ENCODE results near the gene C4orf51. TPM values are rescaled to one million over a fixed set of nuclear protein-coding genes. Genes with fewer than 3 reads are reported as not detected.
"Not testable (repeated sequence)": the region's sequence is repeated elsewhere in the genome, so short reads cannot be mapped to it uniquely, and the experiment has no call there.

The C4orf51 gene
- not detected for polyA plus RNA-seq (ENCODE audit: insufficient read length in 3 of 3)

DNA sequence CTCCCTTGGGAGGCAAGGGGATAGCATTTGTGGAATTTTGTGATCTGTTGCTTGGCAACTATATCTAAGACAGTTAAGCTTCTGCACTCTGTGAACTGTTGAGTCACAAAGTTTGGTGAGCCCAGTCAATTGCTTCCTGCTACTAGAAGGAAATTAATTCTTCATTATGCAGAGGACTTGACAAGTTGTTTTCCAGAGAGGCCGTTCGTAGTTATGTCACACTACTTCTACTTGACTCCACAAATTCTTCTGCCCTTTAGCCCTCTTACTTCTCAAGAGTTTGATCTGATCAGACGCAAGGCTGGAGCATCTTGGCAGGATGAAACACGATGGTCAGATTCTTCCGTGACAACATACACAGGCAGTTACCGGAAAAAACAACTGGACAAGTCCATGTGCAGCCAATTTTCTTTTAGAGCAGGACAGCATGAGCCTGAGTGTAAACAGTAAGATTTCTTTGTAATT, at the start of gene C4orf51:
C4orf51 (plus strand) TSS at position 156 of the 465 bp plus-strand sequence; CDS start at position 214, 58 bp downstream.
- peak; percentile 13 to 36 (median 21) for DNase-seq (ENCODE audit: low read depth in 3 of 3, low spot score in 2 of 3)

DNA sequence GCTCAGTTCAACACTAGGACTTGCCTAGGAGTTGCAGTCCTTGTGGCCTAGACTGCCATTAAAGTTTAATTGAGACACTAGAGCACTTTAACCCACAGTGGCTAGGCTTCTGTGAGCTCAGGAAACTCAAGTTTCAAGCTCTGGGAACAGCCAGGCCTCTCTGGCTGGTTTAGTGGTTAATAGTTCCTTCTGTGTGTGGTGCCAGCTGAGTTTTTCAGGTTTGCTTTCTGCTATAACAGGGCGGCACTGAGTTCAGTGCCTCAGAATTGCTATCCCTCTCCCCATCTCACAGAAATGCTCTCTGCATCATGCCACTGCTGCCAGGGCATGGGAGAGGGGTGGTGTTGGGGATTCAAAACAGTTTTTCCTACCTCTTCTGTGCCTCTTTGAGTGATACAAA, 44.8 kb upstream of the C4orf51 start:
- no peak for DNase-seq (ENCODE audit: low read depth in 3 of 3, low spot score in 2 of 3)

DNA sequence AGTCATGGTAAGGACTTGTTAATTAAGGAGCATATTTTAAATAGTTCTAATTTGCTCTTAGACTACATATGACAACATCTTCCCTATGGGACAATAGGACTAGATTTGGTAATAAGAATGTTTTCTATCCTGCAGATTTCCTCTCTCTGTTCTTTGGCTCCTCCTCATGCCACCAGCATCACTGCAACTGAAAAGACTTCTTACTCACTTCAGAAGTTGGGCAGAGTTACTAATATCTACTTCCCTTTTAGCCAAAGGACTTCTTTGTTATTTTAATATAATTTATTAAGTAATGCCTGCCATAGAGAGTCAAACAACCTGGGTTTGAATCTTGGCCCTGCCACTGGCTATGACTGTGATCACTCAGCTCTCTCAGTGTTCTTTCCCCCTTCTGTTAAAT, 44.3 kb upstream of the C4orf51 start:
- no peak for DNase-seq (ENCODE audit: low read depth in 3 of 3, low spot score in 2 of 3)

DNA sequence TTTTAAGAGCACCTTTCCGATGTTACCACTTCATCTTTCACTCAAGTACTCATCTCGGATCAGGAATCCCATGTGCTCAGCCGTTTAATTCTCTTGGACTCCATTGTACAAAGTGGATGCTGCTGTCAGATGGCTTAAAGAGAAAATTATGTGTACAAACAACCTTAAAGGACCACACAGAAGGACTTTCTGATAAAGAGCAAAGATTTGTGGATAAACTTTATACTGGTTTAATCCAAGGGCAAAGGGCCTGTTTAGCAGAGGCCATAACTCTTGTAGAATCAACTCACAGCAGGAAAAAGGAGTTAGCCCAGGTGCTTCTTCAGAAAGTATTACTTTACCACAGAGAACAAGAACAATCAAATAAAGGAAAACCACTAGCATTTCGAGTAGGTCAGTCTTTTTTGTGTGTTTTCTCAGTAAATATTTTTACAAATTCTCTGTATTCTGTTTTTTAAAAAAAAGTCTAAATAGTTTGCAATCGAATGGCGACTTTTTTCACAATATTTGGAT, 40.7 kb upstream of the C4orf51 start:
- DNase-seq (ENCODE audit: low read depth in 3 of 3, low spot score in 2 of 3): no peak

DNA sequence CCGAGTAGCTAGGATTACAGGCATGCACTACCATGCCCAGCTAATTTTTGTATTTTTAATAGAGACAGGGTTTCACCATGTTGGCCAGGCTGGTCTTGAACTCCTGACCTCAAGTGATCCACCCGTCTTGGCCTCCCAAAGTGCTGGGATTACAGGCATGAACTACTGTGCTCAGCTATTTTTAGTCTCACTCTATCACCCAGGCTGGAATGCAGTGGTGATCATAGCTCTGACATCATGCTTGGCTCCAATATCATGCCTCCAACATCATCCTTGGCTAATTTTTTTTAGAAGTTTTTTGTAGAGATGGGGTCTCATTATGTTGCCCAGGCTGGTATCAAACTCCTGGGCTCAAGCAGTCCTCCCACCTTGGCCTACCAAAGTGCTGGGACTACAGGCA, 39.7 kb upstream of the C4orf51 start:
- not testable (repeated sequence) for DNase-seq (ENCODE audit: low read depth in 3 of 3, low spot score in 2 of 3)

DNA sequence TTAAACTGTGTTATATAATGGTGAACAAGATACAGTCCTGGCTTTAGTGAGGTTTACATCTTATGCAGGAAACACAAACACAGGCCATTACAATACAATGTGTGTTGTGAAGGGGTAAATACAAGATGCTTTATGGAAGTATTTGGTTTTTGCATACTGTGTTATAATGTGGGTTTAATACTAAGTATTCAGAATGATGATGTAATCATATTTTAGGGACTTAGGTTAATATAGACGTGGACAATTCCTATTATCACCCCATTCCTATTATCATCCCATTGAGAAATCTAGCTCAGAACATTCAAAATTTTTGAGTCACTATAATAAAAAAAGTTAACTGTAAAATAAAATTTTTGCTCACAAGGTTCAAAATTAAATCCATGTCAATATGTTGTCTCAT, 36.7 kb upstream of the C4orf51 start:
- no peak for DNase-seq (ENCODE audit: low read depth in 3 of 3, low spot score in 2 of 3)

DNA sequence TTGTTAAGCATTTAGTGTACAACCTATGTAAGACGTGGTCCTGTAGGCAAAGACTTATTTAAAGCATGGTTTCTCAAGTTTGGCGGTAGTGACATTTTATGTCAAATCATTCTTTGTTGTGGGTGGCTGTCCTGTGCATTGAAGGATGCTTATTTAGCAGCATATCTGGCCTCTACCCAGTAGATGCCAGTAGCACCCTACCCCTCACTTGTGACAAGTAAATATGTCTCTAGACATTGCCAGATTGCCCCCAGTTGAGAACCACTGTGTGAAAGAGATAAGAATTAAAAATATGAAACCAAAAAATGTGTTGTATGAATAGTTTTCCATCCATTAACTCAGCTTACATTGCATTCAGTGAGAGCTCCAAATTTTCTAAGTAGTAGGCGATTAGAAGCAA, 35.2 kb upstream of the C4orf51 start:
- DNase-seq (ENCODE audit: low read depth in 3 of 3, low spot score in 2 of 3): no peak

DNA sequence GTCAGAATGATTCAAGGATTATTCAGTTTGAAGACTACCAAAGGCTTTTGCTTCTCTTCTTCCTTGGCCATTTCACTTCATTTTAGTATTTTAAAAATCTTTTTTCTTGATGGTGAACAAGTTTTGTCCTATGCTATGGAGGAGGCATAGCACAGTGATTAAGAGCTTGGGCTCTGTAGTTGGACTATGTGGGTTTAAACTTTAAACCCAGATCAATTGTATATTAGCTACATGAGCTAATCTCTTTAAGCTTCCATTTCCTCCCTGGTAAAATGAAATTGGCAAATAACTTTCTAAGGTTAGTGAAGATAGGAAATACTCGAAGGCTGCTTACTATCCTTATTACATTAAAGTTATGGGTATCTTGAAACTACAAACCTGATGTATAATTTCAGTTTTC, 23.8 kb upstream of the C4orf51 start:
- no peak for DNase-seq (ENCODE audit: low read depth in 3 of 3, low spot score in 2 of 3)

DNA sequence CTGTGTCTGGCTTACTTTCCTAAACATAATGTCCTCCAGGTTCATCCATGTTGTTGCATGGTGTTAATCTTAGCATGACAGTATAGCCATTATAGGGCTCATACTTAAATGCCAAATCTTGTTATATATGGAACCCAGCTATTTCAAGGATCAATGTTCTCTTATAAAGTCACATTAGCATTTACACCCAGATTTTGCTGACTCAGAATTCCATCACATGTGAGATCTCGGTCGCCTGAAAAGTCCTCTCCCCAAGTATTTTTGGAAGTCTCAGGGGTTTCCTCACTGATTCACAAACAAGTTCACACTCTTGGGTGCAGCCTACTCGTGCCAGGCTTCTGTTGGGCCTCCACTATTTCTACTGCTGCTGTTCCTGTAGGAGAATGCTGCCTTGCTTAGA, 19.9 kb upstream of the C4orf51 start:
- DNase-seq (ENCODE audit: low read depth in 3 of 3, low spot score in 2 of 3): no peak

DNA sequence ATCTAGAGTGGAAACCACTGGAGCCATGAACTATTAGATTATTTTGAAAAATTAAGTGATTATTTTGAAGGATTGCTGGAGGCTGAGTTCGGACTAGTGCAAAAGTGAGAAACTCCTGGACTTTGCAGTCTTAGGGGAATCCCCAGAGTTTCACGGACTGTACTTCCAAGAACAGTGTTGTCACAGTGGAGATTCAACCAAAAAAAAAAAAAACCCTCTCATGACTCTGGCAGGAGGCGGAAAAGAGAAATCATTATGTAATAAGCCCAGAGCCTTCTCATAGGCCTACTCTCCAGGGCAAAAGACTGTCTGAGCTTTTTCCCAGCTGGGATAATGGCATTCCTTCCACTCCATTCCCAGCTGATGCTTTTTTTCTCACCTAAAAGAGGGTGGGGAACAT, 16.8 kb upstream of the C4orf51 start:
- DNase-seq (ENCODE audit: low read depth in 3 of 3, low spot score in 2 of 3): no peak

DNA sequence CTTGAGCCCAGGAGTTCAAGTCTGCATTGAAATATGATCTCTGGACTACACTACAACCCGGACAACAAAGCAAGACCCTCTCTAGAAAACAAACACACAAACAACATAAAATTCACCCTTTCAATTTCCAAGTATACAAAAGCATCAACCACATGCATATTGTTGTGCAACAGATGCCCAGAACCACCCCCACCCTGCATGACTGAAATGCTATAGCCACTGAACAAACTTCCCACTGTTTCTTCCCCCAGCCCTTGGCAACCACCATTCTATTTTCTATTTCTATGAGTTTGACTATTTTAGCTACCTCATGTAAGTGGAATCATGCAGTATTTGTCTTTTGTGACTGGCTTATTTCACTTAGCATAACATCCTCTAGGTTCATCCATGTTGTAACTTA, 14.2 kb upstream of the C4orf51 start:
- no peak for DNase-seq (ENCODE audit: low read depth in 3 of 3, low spot score in 2 of 3)

DNA sequence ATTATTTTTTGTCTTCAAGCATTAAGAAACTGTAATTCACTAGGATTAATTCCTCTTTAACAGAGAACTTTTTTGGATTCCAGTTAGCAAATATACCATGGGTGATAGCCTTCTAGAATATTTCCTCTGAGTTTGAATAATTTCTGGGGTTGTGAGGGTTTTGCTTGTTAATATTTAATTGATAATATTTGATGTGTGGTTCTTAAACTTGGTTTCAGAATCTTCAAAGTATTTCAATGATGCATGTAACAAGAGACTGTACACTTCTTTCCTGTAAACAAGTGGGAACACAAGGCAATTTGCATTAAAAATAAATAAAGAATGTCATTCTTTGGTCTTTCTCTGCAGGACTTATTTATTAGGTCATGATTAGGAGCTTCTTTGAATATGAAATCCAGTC, 9.5 kb upstream of the C4orf51 start:
- DNase-seq (ENCODE audit: low read depth in 3 of 3, low spot score in 2 of 3): no peak

DNA sequence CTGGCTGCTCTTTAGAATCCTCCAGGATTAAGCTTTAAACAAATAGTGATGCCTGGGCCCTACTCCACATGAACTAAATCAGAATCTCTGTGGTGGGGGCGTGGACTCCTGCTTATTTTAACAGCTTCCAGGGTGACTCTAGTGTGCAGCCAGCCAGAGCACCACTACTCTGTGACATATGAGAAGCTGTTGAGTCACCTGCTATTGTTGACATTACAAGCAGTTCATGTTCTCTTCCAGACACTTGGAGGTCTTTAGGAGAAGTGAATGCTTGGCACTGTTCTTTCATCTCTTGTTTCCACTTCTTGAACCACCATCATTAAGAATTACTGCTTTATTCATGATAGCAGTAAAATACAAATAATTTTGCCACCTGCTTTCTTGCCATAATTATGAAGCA, 426 bp upstream of the C4orf51 start:
- peak; percentile 20 to 60 (median 42) for DNase-seq (ENCODE audit: low read depth in 3 of 3, low spot score in 2 of 3)

DNA sequence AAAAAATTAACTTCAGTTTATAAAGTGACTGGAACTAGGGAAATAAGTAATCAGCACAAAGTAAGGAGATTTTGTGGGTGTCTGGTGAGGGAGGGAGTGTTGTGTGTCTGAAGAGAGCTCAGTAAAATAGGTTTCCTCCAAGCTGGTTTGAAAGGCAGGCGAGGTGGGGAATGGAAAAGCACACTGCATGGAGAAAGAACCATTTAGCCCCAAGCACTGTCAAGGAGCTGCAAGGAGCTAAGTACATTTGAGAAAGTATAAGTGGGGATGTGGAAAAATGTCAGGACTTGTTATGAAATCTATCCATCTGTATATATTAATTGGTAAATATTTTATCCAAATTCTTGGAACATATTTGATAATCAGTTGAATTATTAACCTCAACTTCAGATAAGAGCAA, 956 bp downstream of the C4orf51 start:
- no peak for DNase-seq (ENCODE audit: low read depth in 3 of 3, low spot score in 2 of 3)

DNA sequence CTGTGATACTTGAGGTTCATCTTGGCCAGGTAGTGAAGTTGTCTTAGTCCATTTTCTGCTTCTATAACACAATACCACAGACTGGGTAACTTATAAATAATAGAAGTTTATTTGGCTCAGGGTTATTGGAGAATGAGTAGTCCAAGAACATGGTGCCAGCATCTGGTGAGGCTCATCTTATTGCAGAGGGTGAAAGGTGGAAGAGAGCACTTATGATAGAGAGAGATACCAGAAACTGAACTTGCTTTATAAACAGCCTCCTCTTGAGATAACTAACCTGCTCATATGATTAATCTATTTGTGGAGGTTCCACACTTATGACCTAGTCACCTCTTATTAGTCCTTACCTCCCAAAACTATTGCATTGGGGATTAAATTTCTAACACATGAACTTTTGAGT, 1.6 kb downstream of the C4orf51 start:
- no peak for DNase-seq (ENCODE audit: low read depth in 3 of 3, low spot score in 2 of 3)

DNA sequence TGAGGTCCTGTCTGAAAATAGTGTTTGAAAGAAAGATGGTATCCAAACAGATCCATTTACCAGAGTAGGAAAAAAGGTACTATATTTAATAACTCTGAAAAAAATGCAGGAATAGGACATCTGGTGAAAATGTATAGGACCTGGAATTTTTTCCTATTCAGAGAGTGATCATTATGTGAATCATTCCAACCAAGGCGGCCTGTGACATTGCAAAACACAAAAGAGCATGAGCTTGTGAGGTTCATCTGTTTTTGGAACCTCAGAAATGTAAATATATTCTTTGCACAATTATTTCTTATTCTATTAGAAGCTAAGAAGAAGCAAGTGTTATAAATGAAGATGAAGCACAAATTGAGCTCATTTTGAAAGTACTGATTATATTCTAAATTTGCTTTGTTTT, 2.0 kb downstream of the C4orf51 start:
- DNase-seq (ENCODE audit: low read depth in 3 of 3, low spot score in 2 of 3): no peak

DNA sequence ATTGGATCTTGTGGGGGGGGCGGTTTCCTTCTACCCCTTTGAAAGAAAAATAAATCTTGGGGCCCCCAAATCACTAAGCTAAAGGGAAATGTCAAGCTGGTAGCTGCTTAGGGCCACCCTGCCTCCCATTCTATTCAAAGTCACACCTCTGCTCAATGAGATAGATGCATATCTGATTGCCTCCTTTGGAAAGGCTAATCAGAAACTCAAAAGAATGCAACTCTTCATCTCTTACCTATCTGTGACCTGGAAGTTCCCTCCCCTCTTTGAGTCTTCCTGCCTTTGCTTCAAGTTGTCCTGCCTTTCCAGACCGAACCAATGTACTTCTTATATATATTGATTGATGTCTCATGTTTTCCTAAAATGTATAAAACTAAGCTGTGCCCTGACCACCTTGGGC, 7.0 kb downstream of the C4orf51 start:
- no peak for DNase-seq (ENCODE audit: low read depth in 3 of 3, low spot score in 2 of 3)

DNA sequence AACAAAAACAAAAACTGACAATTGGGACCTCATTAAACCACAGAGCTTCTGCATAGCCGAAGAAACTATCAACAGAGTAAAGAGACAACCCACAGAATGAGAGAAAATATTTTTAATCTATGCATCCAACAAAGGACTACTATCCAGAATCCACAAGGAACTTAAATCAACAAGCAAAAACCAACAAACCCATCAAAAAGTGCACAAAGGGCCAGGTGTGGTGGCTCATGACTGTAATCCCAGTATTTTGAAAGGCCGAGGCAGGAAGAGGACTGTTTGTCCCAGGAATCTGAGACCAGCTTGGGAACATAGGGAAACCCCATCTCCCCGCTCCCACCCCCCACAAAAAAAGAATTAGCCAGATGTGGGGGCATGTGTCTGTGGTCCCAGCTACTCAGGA, 10.7 kb downstream of the C4orf51 start:
- no peak for DNase-seq (ENCODE audit: low read depth in 3 of 3, low spot score in 2 of 3)

DNA sequence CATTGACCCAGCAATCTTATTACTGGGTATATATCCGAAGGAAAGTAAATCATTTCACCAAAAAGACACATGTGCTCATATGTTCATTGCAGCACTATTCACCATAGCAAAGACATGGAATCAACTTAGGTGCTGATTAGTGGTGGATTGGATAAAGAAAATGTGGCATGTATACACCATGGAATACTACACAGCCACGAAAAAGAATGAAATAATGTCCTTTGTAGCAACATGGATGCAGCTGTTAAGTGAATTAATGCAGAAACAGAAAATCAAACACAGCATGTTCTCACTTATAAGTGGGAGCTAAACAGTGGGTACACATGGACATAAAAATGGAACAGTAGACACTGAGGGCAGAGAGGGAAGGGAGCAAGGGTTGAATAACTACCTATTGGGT, 11.5 kb downstream of the C4orf51 start:
- DNase-seq (ENCODE audit: low read depth in 3 of 3, low spot score in 2 of 3): not testable (repeated sequence)

DNA sequence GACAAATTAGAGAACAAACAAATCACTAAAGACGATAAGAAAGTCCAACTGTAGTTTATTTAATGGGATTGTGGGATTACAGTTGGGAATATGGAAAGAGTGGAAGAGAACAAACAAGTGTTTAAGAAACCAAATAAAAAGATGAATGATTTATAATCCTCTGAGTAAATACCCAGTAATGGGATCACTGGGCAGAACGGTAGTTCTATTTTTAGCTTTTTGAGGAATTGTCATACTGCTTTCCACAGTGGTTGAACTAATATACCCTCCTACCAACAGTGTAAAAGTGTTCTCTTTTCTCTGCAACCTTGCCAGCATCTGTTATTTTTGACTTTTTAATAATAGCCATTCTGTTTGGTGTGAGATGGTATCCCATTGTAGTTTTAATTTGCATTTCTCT, 15.0 kb downstream of the C4orf51 start:
- DNase-seq (ENCODE audit: low read depth in 3 of 3, low spot score in 2 of 3): no peak

DNA sequence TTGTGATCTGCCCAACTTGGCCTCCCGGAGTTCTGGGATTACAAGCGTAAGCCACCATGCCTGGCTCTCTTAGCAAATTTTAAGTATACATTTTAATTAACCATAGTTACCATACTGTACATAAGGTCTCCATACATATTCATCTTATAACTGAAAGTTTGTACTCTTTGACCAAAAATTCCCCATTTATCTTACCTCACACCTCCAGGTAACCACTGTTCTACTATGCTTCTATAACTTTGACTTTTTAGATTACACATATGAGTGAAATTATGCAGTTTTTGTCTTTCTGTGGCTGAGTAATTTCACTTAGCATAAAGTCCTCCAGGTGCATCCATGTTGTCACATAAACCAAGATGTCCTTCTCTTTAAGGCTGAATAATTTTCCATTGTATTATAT, 17.4 kb downstream of the C4orf51 start:
- no peak for DNase-seq (ENCODE audit: low read depth in 3 of 3, low spot score in 2 of 3)

DNA sequence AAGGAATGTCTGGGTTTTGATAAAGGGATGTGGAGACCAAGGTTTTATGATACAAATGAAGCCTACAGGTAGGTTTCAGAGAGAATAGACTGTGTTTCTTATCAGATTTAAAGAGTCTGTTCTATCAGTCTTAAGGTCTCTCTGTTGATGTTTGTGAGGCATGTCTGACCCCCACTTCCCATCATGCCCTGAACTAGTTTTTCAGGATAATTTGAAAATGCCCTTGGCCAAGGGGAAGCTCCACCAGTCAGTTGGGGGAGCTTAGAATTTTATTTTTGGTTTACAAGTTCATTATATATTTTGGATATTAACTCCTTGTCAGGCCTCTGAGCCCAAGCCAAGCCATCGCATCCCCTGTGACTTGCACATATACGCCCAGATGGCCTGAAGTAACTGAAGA, 18.6 kb downstream of the C4orf51 start:
- no peak for DNase-seq (ENCODE audit: low read depth in 3 of 3, low spot score in 2 of 3)

DNA sequence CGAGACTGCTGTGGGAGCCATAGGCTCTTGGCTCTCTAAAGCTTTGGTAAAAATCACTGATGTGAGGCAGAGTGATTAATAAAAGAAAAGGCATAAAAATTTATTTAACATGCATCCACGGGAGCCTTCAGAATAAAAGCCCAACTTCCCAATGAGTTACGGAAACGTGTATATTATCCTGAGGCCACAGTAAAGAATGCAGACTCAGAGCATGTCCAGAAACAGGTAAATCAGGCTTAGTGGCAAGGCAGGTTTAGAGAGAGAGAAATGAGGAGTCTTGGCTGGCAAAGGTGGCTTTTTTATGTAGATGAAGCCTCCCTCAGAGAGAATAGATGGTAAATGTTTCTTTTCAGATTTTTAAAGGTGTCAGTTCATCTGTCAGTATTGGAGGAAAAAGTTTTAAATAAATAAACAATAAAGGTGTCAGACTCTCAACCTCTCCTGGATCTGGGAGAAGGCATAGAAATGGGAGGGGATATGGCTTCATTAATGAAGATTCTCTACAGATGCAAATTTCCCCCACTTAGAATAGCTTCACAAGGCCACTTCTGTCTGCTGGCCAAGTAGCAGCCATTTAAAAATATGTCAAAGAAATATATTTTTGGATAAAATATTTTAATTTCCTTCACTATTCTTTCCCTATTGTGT, 24.0 kb downstream of the C4orf51 start:
- peak in 2 of 3 donors; percentile 10 to 24 for DNase-seq (ENCODE audit: low read depth in 3 of 3, low spot score in 2 of 3)

Data from right renal cortex interstitium (tissue), 3 donors.